Breast epithelium (tissue), 4 donors: ENCODE measurements around the gene OTOP3. TPM values are rescaled to one million over a fixed set of nuclear protein-coding genes. Genes with fewer than 3 reads are reported as not detected.

Experiments
- DNase-seq, 2 donors: peaks; one replicate each; pipeline ENCODE4 v3.0.0-alpha.2; 2019; ENCODE audit warnings: low spot score in 2 of 2
- H3K27ac ChIP-seq, 2 donors: fragments of 200-600 bp; sonication (generic) in 1 of 2; one replicate each; pipeline ENCODE4 v1.5.1; 2016 to 2019; ENCODE audit warnings: mild to moderate bottlenecking in 1 of 2
- H3K27me3 ChIP-seq, 2 donors: fragments of 200-600 bp; sonication (generic) in 1 of 2; one replicate each; pipeline versions ENCODE4 v1.5.1 to v1.6.0; 2017 to 2019; ENCODE audit warnings: control low read depth in 1 of 2, mild to moderate bottlenecking in 1 of 2
- H3K36me3 ChIP-seq: fragments of 200-600 bp; one replicate; pipeline ENCODE4 v1.5.1; 2019
- H3K4me1 ChIP-seq, 2 donors: fragments of 200-600 bp; sonication (generic); one replicate each; pipeline ENCODE4 v1.5.1; 2016 to 2019; ENCODE audit warnings: control low read depth in 1 of 2
- H3K4me3 ChIP-seq, 3 donors: fragments of 200-600 bp; sonication (generic); 1 replicate in 2 of 3; 2 replicates in 1 of 3; pipeline ENCODE4 v1.5.1; 2016 to 2019; ENCODE audit warnings: mild to moderate bottlenecking in 3 of 3, moderate library complexity in 2 of 3
- H3K9me3 ChIP-seq, 2 donors: fragments of 200-600 bp; sonication (generic) in 1 of 2; one replicate each; pipeline ENCODE4 v1.5.1; 2016 to 2019; ENCODE audit warnings: control low read depth in 1 of 2
- POLR2A ChIP-seq: fragments of 450-650 bp; IDR thresholded peaks from one replicate; pipeline ENCODE4 v1.6.1; 2016; ENCODE audit warnings: antibody characterized with exemption, mild to moderate bottlenecking, moderate library complexity
- POLR2AphosphoS5 ChIP-seq, 3 donors: sonication (generic); formaldehyde crosslinking; IDR thresholded peaks; one replicate each; pipeline ENCODE4 v1.6.1; 2017; ENCODE audit warnings: antibody characterized with exemption in 3 of 3
- intact Hi-C: fragments of 100-400 bp; cut with DNase I; formaldehyde crosslinking; loops from one replicate; pipeline ENCODE4 v1.15.1; 2023; ENCODE audit warnings: low total_unique reads
- total RNA-seq, 3 donors: library from RNA; depleted of rRNA; stranded (reverse); fragments of >200 nt; gene quantifications; one replicate each; pipeline ENCODE4 v1.1.0, GENCODE V29; 2016
- TF ChIP-seq, protein P1 (sequence below), 3 donors: fragments of 450-650 bp; IDR thresholded peaks; one replicate each; pipeline ENCODE4 v1.5.1; 2016 to 2017; ENCODE audit warnings: antibody characterized with exemption in 3 of 3, mild to moderate bottlenecking in 3 of 3, moderate library complexity in 3 of 3

OTOP3 gene
- total RNA-seq, 3 donors from 2014 or later = not detected

DNA sequence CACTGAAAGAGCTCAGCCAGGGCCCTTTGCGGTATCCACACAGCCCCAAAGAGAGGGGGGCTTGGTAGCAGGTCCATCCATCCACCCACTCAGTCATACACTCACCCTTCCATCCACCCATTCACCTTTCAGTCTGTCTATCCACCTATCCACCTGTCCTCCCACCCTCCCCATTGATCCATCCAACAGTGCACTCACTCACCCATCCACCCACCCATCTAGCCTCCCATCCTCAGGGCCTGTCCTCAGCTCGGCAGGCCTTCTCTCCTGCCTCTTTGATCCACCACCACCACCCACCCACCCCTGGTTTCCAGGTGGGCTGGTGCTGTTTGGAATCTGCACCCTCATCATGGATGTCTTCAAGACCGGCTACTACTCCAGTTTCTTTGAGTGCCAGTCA, 10.5 kb upstream of the OTOP3 start:
- H3K27me3 ChIP-seq = peaks cover 0 to 58% of the 10 kb centered on the region in 2 donors
- no peaks in the 10 kb centered on the region for H3K9me3 ChIP-seq
- H3K4me3 ChIP-seq = no peak overlapping the region
- no peak overlapping the region for H3K27ac ChIP-seq
- H3K4me1 ChIP-seq = peaks cover 8 to 19% of the 10 kb centered on the region in 2 donors
- no peak for DNase-seq
- TF ChIP-seq, protein P1, sequence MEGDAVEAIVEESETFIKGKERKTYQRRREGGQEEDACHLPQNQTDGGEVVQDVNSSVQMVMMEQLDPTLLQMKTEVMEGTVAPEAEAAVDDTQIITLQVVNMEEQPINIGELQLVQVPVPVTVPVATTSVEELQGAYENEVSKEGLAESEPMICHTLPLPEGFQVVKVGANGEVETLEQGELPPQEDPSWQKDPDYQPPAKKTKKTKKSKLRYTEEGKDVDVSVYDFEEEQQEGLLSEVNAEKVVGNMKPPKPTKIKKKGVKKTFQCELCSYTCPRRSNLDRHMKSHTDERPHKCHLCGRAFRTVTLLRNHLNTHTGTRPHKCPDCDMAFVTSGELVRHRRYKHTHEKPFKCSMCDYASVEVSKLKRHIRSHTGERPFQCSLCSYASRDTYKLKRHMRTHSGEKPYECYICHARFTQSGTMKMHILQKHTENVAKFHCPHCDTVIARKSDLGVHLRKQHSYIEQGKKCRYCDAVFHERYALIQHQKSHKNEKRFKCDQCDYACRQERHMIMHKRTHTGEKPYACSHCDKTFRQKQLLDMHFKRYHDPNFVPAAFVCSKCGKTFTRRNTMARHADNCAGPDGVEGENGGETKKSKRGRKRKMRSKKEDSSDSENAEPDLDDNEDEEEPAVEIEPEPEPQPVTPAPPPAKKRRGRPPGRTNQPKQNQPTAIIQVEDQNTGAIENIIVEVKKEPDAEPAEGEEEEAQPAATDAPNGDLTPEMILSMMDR (IDR thresholded peaks at IDR 0.05) = no peak
- no peak for TF ChIP-seq POLR2AphosphoS5 (IDR thresholded peaks at IDR 0.05)
- TF ChIP-seq POLR2A = no peak
- H3K36me3 ChIP-seq = no peaks in the 10 kb centered on the region
- intact Hi-C loops = no loop called here

DNA sequence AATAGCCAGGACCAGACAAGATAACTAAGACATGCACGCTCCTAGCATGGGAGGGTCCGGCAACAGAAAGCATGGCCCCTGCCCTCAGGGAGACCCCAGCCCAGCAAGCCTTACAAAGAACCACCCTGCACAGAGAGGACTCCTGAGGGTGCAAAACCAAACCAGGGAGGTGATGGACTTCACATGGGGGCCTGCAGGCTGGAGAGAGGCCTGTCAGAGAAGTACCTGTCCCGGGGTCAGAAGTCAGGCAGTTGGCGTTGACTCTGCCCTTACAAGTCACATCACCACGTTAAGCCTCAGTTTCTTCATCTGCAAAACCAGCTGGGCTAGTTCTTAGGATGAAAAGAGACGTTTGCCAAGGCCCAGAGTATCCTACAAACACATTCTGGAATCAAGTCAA, 6.9 kb upstream of the OTOP3 start:
- TF ChIP-seq POLR2AphosphoS5 (IDR thresholded peaks at IDR 0.05) = no peak
- TF ChIP-seq POLR2A = no peak
- TF ChIP-seq, protein P1 (IDR thresholded peaks at IDR 0.05) = no peak
- Histone ChIP-seq H3K36me3 (no peaks in the 10 kb centered on the region), H3K4me1 (peaks cover 3 to 8% of the 10 kb centered on the region in 2 donors), H3K4me3 (no peak overlapping the region), H3K27ac (no peak overlapping the region), H3K27me3 (peaks cover 0 to 49% of the 10 kb centered on the region in 2 donors), H3K9me3 (no peaks in the 10 kb centered on the region)
- intact Hi-C loops = no loop called here
- no peak for DNase-seq

- TF ChIP-seq POLR2AphosphoS5 (IDR thresholded peaks at IDR 0.05) = no peak
- no peak for TF ChIP-seq POLR2A
- TF ChIP-seq, protein P1 (IDR thresholded peaks at IDR 0.05) = no peak
- H3K4me3 ChIP-seq = no peak overlapping the region
- H3K9me3 ChIP-seq = no peaks in the 10 kb centered on the region
Observed at GRCh38 chr17:74930535-74931036, 5.1 kb upstream of the OTOP3 start.

GRCh38 chr17:74935048-74935447, 650 bp upstream of the OTOP3 start:
- no peak for DNase-seq
- intact Hi-C loops = no loop called here
- Histone ChIP-seq H3K4me1 (peaks cover 0 to 11% of the 10 kb centered on the region in 2 donors), H3K36me3 (no peaks in the 10 kb centered on the region), H3K27ac (no peak overlapping the region), H3K4me3 (no peak overlapping the region), H3K27me3 (peaks cover 0 to 48% of the 10 kb centered on the region in 2 donors), H3K9me3 (no peaks in the 10 kb centered on the region)
- TF ChIP-seq POLR2AphosphoS5 (IDR thresholded peaks at IDR 0.05) (no peak), POLR2A (no peak)
- TF ChIP-seq, protein P1 (IDR thresholded peaks at IDR 0.05) = no peak

More at GRCh38 chr17:74930535-74931036, 5.1 kb upstream of the OTOP3 start:
- Histone ChIP-seq H3K4me1 (peaks cover 0 to 2% of the 10 kb centered on the region in 2 donors), H3K27ac (no peak overlapping the region), H3K36me3 (no peaks in the 10 kb centered on the region), H3K27me3 (peaks cover 0 to 38% of the 10 kb centered on the region in 2 donors)
- no peak for DNase-seq
- intact Hi-C loops = no loop called here

- TF ChIP-seq POLR2AphosphoS5 (IDR thresholded peaks at IDR 0.05) (no peak), POLR2A (no peak)
- TF ChIP-seq, protein P1 (IDR thresholded peaks at IDR 0.05) = no peak
- Histone ChIP-seq H3K9me3 (no peaks in the 10 kb centered on the region), H3K36me3 (no peaks in the 10 kb centered on the region), H3K4me3 (peak overlapping the region in 1 of 3 donors; percentile 47), H3K27me3 (peaks cover 0 to 49% of the 10 kb centered on the region in 2 donors), H3K27ac (no peak overlapping the region), H3K4me1 (peaks cover 0 to 11% of the 10 kb centered on the region in 2 donors)
- intact Hi-C loops = no loop called here
- no peak for DNase-seq
Observed at GRCh38 chr17:74936470-74936799, 737 bp downstream of the OTOP3 start.
